A673 (cell line): ENCODE measurements around the gene CD276.
A peak's percentile ranks its signal among the peaks of the same experiment; 100 is the strongest.

Source experiments
- EZH2 ChIP-seq: fragments of 200-600 bp; sonication (generic); IDR thresholded peaks from 2 replicates; pipeline ENCODE4 v1.6.1; 2017; ENCODE audit warnings: borderline replicate concordance, low read depth, mild to moderate bottlenecking, mixed read lengths, antibody characterized with exemption, low read length; ENCODE audit not compliant: poor library complexity, severe bottlenecking
- TF ChIP-seq, protein P1 (sequence below): fragments of 300-800, 200-600 bp; sonication (generic); conservative IDR thresholded peaks from 2 replicates; pipeline ENCODE4 v1.5.1; 2017; ENCODE audit warnings: low read depth, mild to moderate bottlenecking, antibody characterized with exemption, low read length, moderate library complexity, mixed read lengths

DNA sequence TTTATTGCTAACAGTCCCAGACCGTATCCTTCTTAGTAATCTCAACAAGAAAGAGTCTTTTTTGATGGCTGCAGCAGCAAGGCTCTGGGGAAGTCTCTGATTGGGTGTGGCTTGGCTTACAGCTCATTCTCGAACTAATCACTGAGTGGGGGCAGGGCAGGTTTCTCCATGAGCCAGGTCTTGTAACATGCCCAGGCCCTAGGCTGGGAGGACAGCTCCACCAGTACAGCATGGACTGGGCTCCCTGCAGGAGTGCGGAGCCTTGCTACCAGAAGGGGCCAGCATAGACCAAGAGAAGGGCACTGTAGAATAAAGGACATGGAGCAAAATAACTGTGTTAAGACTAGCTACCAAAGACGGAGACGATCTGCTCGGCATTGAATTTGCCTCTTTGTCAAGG lies 7.2 kb downstream of the CD276 start:
- TF ChIP-seq, protein P1, sequence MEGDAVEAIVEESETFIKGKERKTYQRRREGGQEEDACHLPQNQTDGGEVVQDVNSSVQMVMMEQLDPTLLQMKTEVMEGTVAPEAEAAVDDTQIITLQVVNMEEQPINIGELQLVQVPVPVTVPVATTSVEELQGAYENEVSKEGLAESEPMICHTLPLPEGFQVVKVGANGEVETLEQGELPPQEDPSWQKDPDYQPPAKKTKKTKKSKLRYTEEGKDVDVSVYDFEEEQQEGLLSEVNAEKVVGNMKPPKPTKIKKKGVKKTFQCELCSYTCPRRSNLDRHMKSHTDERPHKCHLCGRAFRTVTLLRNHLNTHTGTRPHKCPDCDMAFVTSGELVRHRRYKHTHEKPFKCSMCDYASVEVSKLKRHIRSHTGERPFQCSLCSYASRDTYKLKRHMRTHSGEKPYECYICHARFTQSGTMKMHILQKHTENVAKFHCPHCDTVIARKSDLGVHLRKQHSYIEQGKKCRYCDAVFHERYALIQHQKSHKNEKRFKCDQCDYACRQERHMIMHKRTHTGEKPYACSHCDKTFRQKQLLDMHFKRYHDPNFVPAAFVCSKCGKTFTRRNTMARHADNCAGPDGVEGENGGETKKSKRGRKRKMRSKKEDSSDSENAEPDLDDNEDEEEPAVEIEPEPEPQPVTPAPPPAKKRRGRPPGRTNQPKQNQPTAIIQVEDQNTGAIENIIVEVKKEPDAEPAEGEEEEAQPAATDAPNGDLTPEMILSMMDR, result 0 out of 2 replicates have a peak, but pooled peaks have one; percentile 12
- no peak for TF ChIP-seq EZH2
